Fibroblast of the aortic adventitia (primary cell): ENCODE results near the gene CDKN2A. TPM values are rescaled to one million over a fixed set of nuclear protein-coding genes. Genes with fewer than 3 reads are reported as not detected.

Experiments
- DNase-seq: peaks from one replicate; pipeline ENCODE4 v3.0.0-alpha.2; 2010; ENCODE audit warnings: low read depth
- H3K4me3 ChIP-seq: 2 replicates; pipeline ENCODE4 v1.5.1; 2011; ENCODE audit warnings: low read depth, mild to moderate bottlenecking, control low read depth, low read length, moderate library complexity
- total RNA-seq: library from RNA; depleted of rRNA; stranded (reverse); fragments of >200 nt; gene quantifications from 2 replicates; pipeline ENCODE4 v1.2.3, GENCODE V29; 2012; ENCODE audit warnings: low replicate concordance
- TF ChIP-seq, protein P1 (sequence below): IDR thresholded peaks from 2 replicates; pipeline ENCODE4 v1.5.1; 2011; ENCODE audit warnings: mild to moderate bottlenecking, low read length, control low read depth, inconsistent platforms; ENCODE audit not compliant: insufficient read depth

The CDKN2A gene
- total RNA-seq, 1 donor = 21.8 TPM

DNA sequence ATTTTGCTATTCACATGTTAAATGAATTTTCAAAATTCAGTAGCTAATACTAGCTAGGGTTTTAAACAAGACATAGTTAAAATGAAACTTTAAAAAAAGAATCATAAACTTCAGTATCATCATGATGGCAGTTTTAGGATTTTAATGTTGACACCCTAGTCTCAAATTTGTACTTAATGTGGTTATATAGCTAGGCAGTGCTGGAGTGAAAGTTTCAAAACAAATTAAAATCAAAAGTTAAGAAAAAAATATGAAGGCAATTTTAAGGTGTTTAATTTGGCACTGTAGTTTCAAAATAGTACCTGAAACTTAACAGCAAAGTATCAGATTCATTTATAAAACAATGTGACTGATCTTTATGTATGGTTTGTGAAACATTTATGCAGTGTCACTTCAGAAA, 34.2 kb upstream of the CDKN2A start:
- TF ChIP-seq, protein P1, sequence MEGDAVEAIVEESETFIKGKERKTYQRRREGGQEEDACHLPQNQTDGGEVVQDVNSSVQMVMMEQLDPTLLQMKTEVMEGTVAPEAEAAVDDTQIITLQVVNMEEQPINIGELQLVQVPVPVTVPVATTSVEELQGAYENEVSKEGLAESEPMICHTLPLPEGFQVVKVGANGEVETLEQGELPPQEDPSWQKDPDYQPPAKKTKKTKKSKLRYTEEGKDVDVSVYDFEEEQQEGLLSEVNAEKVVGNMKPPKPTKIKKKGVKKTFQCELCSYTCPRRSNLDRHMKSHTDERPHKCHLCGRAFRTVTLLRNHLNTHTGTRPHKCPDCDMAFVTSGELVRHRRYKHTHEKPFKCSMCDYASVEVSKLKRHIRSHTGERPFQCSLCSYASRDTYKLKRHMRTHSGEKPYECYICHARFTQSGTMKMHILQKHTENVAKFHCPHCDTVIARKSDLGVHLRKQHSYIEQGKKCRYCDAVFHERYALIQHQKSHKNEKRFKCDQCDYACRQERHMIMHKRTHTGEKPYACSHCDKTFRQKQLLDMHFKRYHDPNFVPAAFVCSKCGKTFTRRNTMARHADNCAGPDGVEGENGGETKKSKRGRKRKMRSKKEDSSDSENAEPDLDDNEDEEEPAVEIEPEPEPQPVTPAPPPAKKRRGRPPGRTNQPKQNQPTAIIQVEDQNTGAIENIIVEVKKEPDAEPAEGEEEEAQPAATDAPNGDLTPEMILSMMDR = no peak
- DNase-seq = no peak
- H3K4me3 ChIP-seq = no peak overlapping the region

DNA sequence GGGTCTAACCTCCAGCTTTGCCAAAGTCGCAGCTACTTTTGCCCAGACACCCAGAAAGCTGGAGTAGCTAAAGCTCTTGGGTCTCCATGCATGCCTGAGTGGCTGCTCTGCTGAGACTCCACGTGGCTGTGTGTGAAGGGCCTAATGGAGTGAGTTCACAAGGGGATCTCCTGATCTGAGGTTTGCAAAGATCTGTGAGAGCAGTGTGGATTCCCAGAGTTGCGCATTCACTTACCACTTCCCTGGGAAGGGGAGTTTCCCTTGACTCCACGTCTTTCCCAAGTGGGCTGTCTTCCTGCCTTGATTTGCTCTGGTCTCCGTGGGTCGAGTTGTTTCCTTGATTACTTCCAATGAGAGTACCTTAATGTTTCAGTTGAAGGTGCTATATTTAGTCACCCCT, 32.5 kb upstream of the CDKN2A start:
- no peak overlapping the region for H3K4me3 ChIP-seq
- TF ChIP-seq, protein P1 = no peak
- DNase-seq = no peak

DNA sequence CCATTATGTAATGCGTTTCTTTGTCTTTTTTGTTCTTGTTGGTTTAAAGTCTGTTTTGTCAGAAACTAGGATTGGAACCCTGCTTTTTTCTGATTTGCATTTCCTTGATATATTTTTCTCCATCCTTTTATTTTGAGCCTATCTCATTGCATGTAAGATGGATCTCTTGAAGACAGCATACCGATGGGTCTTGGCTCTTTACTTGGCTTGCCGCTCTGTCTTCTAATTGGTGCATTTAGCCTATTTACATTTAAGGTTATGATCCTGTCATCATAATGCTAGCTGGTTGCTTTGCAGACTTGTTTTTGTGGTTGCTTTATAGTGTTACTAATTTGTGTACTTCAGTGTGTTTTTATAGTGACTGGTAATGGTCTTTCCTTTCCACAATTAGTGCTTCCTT, 28.2 kb upstream of the CDKN2A start:
- no peak overlapping the region for H3K4me3 ChIP-seq
- TF ChIP-seq, protein P1 = no peak
- no peak for DNase-seq

DNA sequence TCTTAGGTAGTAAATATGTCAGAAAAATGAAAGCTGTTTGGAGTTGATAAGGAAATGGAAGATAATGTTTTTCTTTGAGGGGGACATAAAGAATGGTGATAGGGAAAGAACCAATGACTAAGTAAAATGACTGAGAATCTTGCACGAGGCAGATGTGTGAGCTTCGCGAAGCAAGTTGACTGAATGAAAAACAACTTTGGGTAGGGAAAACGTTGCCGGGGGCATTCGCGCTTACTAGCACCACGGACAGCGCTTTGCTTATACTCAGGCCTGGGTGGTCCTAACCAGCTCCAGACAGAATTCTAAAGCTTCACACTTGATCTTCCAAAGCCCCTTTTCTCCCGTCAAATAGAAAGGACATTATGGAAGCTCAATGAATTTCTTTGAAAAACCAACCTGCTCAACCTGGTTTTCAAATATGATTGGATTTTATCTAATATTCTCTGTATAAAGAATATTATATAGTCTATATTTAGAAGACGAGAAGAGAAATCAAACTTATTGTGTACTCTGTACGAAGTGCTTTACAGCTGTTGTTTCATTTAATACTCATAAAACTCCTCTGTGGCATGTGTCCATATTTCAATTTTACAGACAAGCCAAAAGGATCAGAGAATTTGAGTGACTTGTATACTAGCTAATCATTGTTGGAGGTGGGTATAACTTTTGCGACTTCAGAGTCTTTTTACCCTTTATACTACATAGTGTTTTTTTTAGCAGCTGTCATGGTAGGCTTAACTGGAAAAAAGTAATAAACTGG, 16.9 kb upstream of the CDKN2A start:
- TF ChIP-seq, protein P1 = no peak
- DNase-seq = peak; percentile 57
- H3K4me3 ChIP-seq = no peak overlapping the region

DNA sequence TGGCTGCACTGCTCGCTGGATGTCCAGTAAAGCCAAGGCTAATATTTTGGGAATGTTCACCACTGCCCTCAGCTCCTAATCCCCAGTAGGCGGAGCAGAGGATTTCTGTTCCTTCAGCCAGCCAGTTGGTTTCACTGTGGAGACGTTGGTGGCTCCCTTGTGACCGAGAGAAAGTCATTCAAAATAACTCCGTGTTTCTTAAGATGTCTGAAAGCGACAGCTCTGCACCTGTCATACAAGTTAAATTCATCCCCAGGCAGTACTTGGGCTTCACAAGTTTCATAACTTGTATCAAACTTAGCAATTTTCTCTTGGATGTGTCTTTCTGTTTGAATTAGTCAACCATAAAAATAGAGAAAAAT, 15.3 kb upstream of the CDKN2A start:
- TF ChIP-seq, protein P1 = peak; percentile 75
- no peak for DNase-seq
- H3K4me3 ChIP-seq = peak overlapping the region; percentile 36

DNA sequence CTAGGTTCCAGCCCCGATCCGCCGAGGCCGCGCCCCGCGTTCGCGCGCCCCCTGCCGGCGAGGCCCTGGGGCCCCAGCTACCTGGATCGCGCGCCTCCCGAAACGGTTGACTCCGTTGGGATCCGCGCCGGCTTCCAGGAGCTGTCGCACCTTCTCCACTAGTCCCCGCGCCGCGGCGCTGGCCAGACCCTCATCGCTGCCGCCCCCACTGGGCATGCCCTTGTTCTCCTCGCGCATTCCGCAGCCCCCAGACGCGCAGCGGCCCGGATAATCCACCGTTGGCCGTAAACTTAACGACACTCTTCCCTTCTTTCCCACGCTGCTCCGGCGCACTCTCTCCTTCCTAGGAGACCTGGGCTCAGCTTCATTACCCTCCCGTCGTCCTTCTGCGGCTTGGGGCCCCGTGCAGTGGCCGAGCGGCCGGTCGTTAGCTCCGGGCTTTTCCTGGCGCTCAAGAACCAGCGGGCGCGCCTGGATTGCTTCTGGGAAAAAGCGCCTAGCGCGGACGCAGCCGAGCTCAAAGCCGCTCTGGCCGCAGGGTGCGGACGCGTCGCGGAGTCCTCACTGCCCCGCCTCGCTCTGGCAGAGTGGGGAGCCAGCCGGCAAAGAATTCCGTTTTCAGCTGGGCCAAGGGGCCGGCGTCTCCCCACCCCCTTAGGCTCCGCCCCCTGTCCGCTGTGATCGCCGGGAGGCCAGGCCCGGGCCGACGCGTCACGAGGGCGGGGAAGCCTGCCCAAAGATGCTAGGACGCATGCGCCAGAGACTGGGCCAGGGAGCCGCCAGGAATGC, 14.7 kb upstream of the CDKN2A start, which contains the start of gene CDKN2B:
Gene CDKN2B (minus strand): TSS at position 589 of the 789 bp plus-strand sequence. CDS start 352 bp downstream, at position 237.
- H3K4me3 ChIP-seq = peak within 1 kb of the TSS; percentile 89
- TF ChIP-seq, protein P1 = peak; percentile 64
- DNase-seq = peak; percentile 98
